Gastrocnemius medialis (tissue), 4 donors: ENCODE results near the gene SKI. TPM values are rescaled to one million over a fixed set of nuclear protein-coding genes. Genes with fewer than 3 reads are reported as not detected.

Experiments used
- ATAC-seq, 2 donors: fragments of 150-250 bp; one replicate each; pipeline ENCODE4 v1.9.1; 2016
- DNase-seq, 2 donors: peaks; one replicate each; pipeline ENCODE4 v3.0.0-alpha.2; 2019
- H3K27ac ChIP-seq, 4 donors: fragments of 200-600 bp; sonication (generic); 1 replicate in 1 of 4; 2 replicates in 3 of 4; pipeline ENCODE4 v1.5.1; 2016 to 2018; ENCODE audit warnings: mild to moderate bottlenecking in 2 of 4, moderate library complexity in 1 of 4
- H3K27me3 ChIP-seq, 3 donors: fragments of 200-600 bp; sonication (generic) in 2 of 3; 1 replicate in 1 of 3; 2 replicates in 2 of 3; pipeline versions ENCODE4 v1.5.1 to v1.6.0; 2016 to 2019; ENCODE audit warnings: mild to moderate bottlenecking in 1 of 3, moderate library complexity in 1 of 3
- H3K36me3 ChIP-seq, 2 donors: fragments of 200-600 bp; sonication (generic) in 1 of 2; one replicate each; pipeline ENCODE4 v1.5.1; 2017 to 2018
- H3K4me1 ChIP-seq, 2 donors: fragments of 200-600 bp; sonication (generic) in 1 of 2; one replicate each; pipeline ENCODE4 v1.5.1; 2016 to 2017; ENCODE audit warnings: mild to moderate bottlenecking in 2 of 2
- H3K4me3 ChIP-seq, 4 donors: fragments of 200-600 bp; sonication (generic) in 3 of 4; 1 replicate in 1 of 4; 2 replicates in 3 of 4; pipeline ENCODE4 v1.5.1; 2016 to 2019; ENCODE audit warnings: mild to moderate bottlenecking in 2 of 4
- H3K9me3 ChIP-seq, 3 donors: fragments of 200-600 bp; sonication (generic) in 2 of 3; 1 replicate in 1 of 3; 2 replicates in 2 of 3; pipeline ENCODE4 v1.5.1; 2016 to 2019
- CTCF ChIP-seq, 5 experiments: fragments of 450-650 bp in 3 of 5; fragments of 200-600 bp in 2 of 5; sonication (generic) in 2 of 5; IDR thresholded peaks in 4 of 5; conservative IDR thresholded peaks in 1 of 5; 1 replicate in 4 of 5; 2 replicates in 1 of 5; pipeline ENCODE4 v1.5.1; 2016 to 2019; ENCODE audit warnings: antibody characterized with exemption in 5 of 5, mild to moderate bottlenecking in 3 of 5, moderate library complexity in 3 of 5
- POLR2A ChIP-seq, 2 donors: fragments of 450-650 bp; IDR thresholded peaks; one replicate each; pipeline ENCODE4 v1.6.1; 2017; ENCODE audit warnings: antibody characterized with exemption in 2 of 2, mild to moderate bottlenecking in 2 of 2, moderate library complexity in 2 of 2
- in situ Hi-C, 4 donors: fragments of 200-750 bp; cut with MboI; loops; one replicate each; pipeline versions ENCODE4 v1.15.0 to v1.8.0; 2017; ENCODE audit warnings: low sequenced_read_pairs in 4 of 4
- intact Hi-C: fragments of 100-400 bp; cut with DNase I; formaldehyde crosslinking; loops from one replicate; pipeline ENCODE4 v1.15.1; 2023; ENCODE audit warnings: low total_unique reads
- total RNA-seq, 4 donors: library from RNA; depleted of rRNA; stranded (reverse); fragments of >200 nt; gene quantifications; one replicate each; pipeline versions ENCODE4 v1.1.0 to v1.2.3, GENCODE V29; 2016

SKI gene
- total RNA-seq, 4 donors from 2014 or later = 7.8 to 32.2 (median 22.4) TPM

GRCh38 chr1:2354511-2355372 lies 126.6 kb downstream of the SKI start:
- Histone ChIP-seq H3K27ac (no peak overlapping the region), H3K36me3 (no peaks in the 10 kb centered on the region), H3K9me3 (no peaks in the 10 kb centered on the region), H3K27me3 (no peaks in the 10 kb centered on the region), H3K4me1 (no peaks in the 10 kb centered on the region), H3K4me3 (no peak overlapping the region)
- TF ChIP-seq POLR2A (IDR thresholded peaks at IDR 0.05) (no peak), CTCF (IDR thresholded peaks at IDR 0.05 in 4 of 5, conservative IDR thresholded peaks at IDR 0.05 in 1 of 5) (no peak)
- ATAC-seq (no peak), DNase-seq (no peak)
- intact Hi-C loops (no loop called here), in situ Hi-C loops (no loop called here)

- ATAC-seq = no peak
- TF ChIP-seq CTCF (IDR thresholded peaks at IDR 0.05 in 4 of 5, conservative IDR thresholded peaks at IDR 0.05 in 1 of 5) = no peak
- H3K36me3 ChIP-seq = no peaks in the 10 kb centered on the region
- no peak for DNase-seq
- intact Hi-C loops = no loop called here
- in situ Hi-C loops = no loop called here
- no peak overlapping the region for H3K27ac ChIP-seq
- no peaks in the 10 kb centered on the region for H3K9me3 ChIP-seq
- no peaks in the 10 kb centered on the region for H3K4me1 ChIP-seq
- no peaks in the 10 kb centered on the region for H3K27me3 ChIP-seq
- no peak overlapping the region for H3K4me3 ChIP-seq
Measured at GRCh38 chr1:2355373-2356261, 127.5 kb downstream of the SKI start.

GRCh38 chr1:2356401-2356800 lies 128.3 kb downstream of the SKI start:
- no peak for TF ChIP-seq POLR2A (IDR thresholded peaks at IDR 0.05)
- TF ChIP-seq CTCF (IDR thresholded peaks at IDR 0.05 in 4 of 5, conservative IDR thresholded peaks at IDR 0.05 in 1 of 5) = no peak
- ATAC-seq (no peak), DNase-seq (no peak)
- no peaks in the 10 kb centered on the region for H3K36me3 ChIP-seq
- H3K27me3 ChIP-seq = no peaks in the 10 kb centered on the region
- no peak overlapping the region for H3K27ac ChIP-seq
- intact Hi-C loops = no loop called here
- no peaks in the 10 kb centered on the region for H3K4me1 ChIP-seq
- H3K9me3 ChIP-seq = no peaks in the 10 kb centered on the region
- in situ Hi-C loops = no loop called here
- no peak overlapping the region for H3K4me3 ChIP-seq

- no peak for TF ChIP-seq POLR2A (IDR thresholded peaks at IDR 0.05)
- no peak for TF ChIP-seq CTCF (IDR thresholded peaks at IDR 0.05 in 4 of 5, conservative IDR thresholded peaks at IDR 0.05 in 1 of 5)
- H3K4me1 ChIP-seq = no peaks in the 10 kb centered on the region
Measured at GRCh38 chr1:2356911-2357845, 129.1 kb downstream of the SKI start.

More at GRCh38 chr1:2356911-2357845, 129.1 kb downstream of the SKI start:
- DNase-seq = no peak
- Histone ChIP-seq H3K9me3 (no peaks in the 10 kb centered on the region), H3K27me3 (no peaks in the 10 kb centered on the region), H3K27ac (no peak overlapping the region), H3K4me3 (no peak overlapping the region), H3K36me3 (no peaks in the 10 kb centered on the region)
- in situ Hi-C loops = no loop called here
- no peak for ATAC-seq
- intact Hi-C loops = no loop called here
